Fibroblast of the conjunctiva (primary cell): ENCODE results near the gene DNMT3B.
"Not testable (repeated sequence)": the region's sequence is repeated elsewhere in the genome, so short reads cannot be mapped to it uniquely, and the experiment has no call there.

Experiments
- DNase-seq: peaks from one replicate; pipeline ENCODE4 v3.0.0-alpha.2; 2010; ENCODE audit warnings: low read depth

The DNMT3B gene

GRCh38 chr20:32763202-32764004, 1.2 kb downstream of the DNMT3B start:
- DNase-seq: no peak

GRCh38 chr20:32764005-32764960, 2.1 kb downstream of the DNMT3B start:
- no peak for DNase-seq

- DNase-seq: not testable (repeated sequence)
These were observed 3.2 kb downstream of the DNMT3B start for GRCh38 chr20:32765230-32765875.

GRCh38 chr20:32767418-32768198, 5.4 kb downstream of the DNMT3B start:
- no peak for DNase-seq

- DNase-seq: no peak
These were observed 9.9 kb downstream of the DNMT3B start for GRCh38 chr20:32772046-32772445.

- no peak for DNase-seq
These were observed 11.0 kb downstream of the DNMT3B start for GRCh38 chr20:32773223-32773622.

- no peak for DNase-seq
These were observed 11.7 kb downstream of the DNMT3B start for GRCh38 chr20:32773855-32774254.

GRCh38 chr20:32775336-32775991, 13.3 kb downstream of the DNMT3B start:
- DNase-seq: no peak

GRCh38 chr20:32777177-32777956, 15.2 kb downstream of the DNMT3B start:
- no peak for DNase-seq

- DNase-seq: no peak
These were observed 17.5 kb downstream of the DNMT3B start for GRCh38 chr20:32779500-32780211.

GRCh38 chr20:32780278-32780677, 18.1 kb downstream of the DNMT3B start:
- no peak for DNase-seq

GRCh38 chr20:32780749-32781655, 18.8 kb downstream of the DNMT3B start:
- no peak for DNase-seq

GRCh38 chr20:32784369-32785080, 22.3 kb downstream of the DNMT3B start:
- no peak for DNase-seq

- DNase-seq: no peak
These were observed 24.0 kb downstream of the DNMT3B start for GRCh38 chr20:32786059-32786760.

GRCh38 chr20:32787168-32787567, 25.0 kb downstream of the DNMT3B start:
- DNase-seq: no peak

- DNase-seq: peak; percentile 51
These were observed 27.9 kb downstream of the DNMT3B start for GRCh38 chr20:32789896-32790750.
